ENCODE data around the gene DMAC1.
A peak's percentile ranks its signal among the peaks of the same experiment; 100 is the strongest.

The DMAC1 gene, protein sequence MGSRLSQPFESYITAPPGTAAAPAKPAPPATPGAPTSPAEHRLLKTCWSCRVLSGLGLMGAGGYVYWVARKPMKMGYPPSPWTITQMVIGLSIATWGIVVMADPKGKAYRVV

GRCh38 chr9:7799234-7799943 is at the start of gene DMAC1:
Gene DMAC1, minus strand, starts transcription at chr9:7799778. Its CDS starts 44 bp downstream, at chr9:7799734.
- DNase-seq (ENCODE audit: low spot score) = peak; percentile 87

DNA sequence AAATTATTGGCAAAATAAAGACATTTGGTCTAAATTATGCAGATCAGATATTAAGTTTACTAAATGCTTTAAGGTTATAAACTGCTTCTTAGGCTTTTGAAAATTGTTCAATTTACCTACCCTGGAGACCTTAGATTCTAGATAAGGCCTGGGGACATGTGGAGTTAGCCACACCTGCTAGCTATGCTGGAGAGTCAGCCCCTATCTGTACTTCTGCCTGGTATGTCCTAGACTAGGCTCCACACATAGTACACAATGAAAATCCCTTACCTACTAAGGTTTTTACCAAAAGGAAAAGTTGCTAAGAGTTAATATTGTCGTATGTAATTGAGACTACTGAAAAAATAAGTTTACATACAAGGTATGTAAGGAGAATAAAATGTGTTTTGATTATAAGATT is 49.8 kb upstream of the DMAC1 start:
- DNase-seq (ENCODE audit: low spot score) = no peak

- DNase-seq (ENCODE audit: low spot score) = no peak
These were observed 48.9 kb upstream of the DMAC1 start for GRCh38 chr9:7848498-7848897.

- DNase-seq (ENCODE audit: low spot score) = peak; percentile 47
These were observed 44.7 kb upstream of the DMAC1 start for GRCh38 chr9:7844242-7844641.

DNA sequence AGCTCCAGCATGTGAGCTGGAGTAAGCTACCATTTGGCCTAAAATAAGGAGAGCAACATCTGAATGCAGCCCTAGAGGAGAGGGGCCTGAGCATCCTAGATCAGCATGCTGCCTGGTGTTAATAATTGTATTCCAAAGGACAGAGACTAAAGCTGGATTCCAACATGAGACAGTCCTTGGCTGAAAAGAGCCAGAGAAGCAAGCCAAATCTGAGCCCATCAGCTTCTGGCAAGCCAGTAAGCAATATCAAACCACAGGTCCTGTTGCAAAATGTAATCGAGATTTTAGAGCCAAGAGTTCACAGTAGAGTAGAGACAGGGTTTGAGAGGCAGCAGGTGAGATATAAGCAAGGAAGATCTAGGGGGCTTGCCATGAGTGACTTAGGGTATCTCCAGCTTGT is 42.3 kb upstream of the DMAC1 start:
- no peak for DNase-seq (ENCODE audit: low spot score)

GRCh38 chr9:7834531-7834930 is 35.0 kb upstream of the DMAC1 start:
- no peak for DNase-seq (ENCODE audit: low spot score)

DNA sequence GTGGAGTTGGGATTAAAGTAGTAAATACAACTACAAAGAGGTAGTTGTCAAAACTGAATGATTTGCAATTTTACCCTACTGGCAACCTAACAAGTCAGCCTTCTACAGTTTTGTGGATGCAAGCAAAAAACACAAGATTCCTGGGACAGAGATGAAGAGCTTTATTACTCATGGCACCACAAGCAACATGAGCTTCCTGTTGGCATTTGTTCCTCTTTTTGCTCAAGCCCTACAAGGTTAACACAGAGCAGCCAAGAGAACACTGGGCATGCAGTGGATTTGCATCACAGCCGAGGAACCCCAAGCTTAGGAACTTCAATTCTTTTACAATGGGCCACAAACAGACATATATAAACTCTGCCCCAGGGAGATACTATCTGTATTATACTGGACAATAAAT is 28.8 kb upstream of the DMAC1 start:
- DNase-seq (ENCODE audit: low spot score) = no peak

DNA sequence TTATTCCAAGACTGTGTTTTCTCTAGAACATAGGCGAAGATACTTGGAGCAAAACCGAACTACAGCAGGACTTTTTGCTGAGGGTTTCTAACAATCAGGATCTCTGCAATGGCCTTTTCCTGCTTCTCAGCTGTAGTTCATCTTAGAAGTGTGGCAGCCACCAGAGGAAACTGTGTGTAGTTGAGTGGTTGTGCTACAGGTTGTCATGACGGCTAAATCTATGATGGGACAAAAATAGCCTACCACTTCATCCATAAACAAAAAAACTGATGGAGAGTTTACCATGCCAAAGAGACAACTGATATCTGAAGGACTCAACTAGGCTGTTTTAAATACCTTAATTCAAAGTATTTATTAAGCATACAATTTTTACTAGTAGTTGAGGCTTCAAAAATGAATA is 28.2 kb upstream of the DMAC1 start:
- no peak for DNase-seq (ENCODE audit: low spot score)

- DNase-seq (ENCODE audit: low spot score) = no peak
These were observed 27.5 kb upstream of the DMAC1 start for GRCh38 chr9:7827056-7827455.

GRCh38 chr9:7823651-7824050 is 24.1 kb upstream of the DMAC1 start:
- DNase-seq (ENCODE audit: low spot score) = no peak

- no peak for DNase-seq (ENCODE audit: low spot score)
These were observed 20.4 kb upstream of the DMAC1 start for GRCh38 chr9:7819984-7820383.

DNA sequence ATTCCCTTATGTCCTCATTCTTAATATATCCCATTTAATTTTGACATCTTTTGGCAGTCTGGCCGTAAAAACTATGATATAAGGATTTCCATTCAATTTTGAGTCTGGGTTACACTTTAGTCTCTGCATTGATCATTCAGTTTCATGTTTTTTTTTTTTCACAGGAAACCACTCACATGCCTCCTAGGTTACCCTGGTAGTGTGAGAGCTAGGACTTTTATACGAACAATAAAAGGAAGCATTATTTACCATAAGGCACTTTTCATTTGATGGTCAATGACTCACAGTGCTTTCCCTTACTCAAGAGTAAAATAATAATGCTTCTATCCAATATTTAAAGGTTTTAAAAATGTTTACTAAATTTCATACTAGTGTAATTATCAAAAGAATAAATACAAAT is 16.4 kb upstream of the DMAC1 start:
- no peak for DNase-seq (ENCODE audit: low spot score)

- no peak for DNase-seq (ENCODE audit: low spot score)
These were observed 13.5 kb upstream of the DMAC1 start for GRCh38 chr9:7813030-7813429.

- no peak for DNase-seq (ENCODE audit: low spot score)
These were observed 12.1 kb upstream of the DMAC1 start for GRCh38 chr9:7811677-7812076.

- no peak for DNase-seq (ENCODE audit: low spot score)
These were observed 3.1 kb upstream of the DMAC1 start for GRCh38 chr9:7802666-7803065.

DNA sequence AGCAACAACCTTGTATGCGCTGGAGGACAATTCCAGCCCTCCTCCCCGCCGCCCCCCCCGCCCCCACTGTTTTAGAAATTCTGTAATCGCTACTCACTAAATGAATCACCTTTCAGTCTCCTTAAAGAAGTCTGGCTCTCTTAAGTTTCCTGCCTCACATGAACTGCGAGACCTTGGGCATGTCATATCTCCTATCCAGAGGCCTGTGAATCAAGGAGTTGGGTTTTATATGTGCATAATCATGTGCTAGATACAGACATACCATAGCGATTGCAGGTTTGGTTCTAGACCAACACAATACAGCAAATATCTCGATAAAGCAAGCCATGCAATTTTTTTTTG is 337 bp upstream of the DMAC1 start:
- no peak for DNase-seq (ENCODE audit: low spot score)

GRCh38 chr9:7794196-7794595 is 5.4 kb downstream of the DMAC1 start:
- no peak for DNase-seq (ENCODE audit: low spot score)

DNA sequence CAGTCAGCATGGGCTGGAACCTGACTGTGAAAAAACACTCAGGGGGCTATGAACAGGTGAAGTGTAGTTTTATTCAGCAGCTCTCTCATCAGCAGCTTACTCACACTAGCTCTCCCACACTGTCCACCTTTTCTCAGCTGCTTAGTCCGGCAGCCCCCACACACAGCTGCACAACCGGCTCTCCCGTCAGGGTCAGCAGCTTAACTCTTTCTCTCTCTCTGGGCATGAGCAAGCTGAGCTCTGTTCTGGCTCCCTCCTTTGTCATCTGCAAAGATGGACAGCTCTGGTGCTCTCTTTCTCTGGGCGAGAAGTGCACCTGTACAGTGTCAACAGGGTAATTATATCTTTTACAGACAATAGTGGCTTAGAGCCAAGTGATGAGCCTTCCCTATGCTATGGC is 8.2 kb downstream of the DMAC1 start:
- no peak for DNase-seq (ENCODE audit: low spot score)

DNA sequence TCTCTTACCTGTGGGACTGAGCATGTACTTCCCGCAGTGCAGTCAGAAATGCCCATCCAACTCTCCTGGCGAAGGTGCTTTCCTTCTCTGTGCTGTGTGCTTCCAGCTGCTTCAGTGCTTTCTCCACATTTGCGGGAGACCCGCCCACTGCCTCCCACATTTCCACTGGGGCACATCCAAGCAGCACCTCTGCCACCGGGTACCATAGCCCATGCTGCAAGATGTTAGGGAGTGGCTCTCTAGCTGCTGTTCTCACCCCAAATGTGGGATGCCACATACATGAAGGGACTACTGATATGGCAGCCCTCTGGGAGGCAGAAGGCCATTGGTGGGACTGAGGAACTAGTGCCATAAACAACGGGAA is 8.8 kb downstream of the DMAC1 start:
- no peak for DNase-seq (ENCODE audit: low spot score)

DNA sequence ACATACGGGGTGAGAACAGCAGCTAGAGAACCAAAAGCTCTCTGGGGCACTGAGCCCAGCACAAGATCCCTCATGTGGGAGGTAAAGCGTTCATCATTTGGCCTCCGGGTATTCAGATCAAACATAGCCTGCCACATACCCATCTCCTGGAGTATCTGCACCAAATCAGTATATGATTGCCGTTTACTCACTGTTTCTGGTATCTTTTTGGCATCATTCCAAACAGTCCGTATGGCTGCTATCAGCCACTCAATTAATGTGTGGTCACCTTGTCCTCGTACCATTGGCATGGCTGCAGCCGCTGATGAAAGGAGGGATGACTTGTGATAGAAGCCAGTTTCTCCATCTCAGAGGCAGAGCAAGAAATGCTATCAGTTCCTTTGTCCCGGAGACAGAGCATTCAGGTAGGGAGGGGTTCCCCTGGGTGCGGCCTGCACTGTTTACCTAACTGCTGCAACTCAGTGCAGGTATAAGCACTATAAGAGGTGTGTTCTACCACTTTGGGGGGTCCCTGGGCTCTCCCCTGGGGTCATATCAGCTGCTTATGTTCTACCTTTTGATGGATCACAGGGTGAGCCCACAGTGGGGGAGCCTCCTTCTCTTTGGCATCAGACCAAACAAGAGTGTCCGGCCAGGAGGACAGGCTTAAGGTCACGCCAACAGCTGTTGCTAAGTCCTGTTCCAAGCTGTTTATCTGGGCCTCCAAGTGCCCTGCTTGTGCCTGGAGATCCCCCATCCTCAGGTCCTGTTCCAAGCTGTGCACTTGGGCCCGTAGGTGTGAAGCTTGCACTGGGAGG is 9.4 kb downstream of the DMAC1 start:
- no peak for DNase-seq (ENCODE audit: low spot score)

- DNase-seq (ENCODE audit: low spot score) = peak; percentile 39
These were observed 10.8 kb downstream of the DMAC1 start for GRCh38 chr9:7788772-7789171.

DNA sequence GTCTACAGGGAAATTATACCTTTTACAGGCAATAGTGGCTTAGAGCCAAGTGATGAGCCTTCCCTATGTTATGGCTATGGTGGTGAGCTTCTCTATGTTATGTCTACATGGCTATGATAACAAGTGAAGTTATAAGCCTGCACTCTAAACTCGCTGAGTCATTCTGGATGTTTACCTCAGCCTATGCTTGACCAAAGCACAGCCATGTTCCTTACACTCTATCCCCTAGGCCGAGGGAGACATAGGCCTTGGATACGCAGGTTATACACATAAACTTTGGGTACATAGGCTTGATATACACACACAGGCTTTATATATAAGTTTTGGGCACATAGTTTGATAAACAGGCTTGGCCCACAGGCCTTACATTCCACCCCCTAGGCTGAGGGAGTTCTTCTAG is 13.8 kb downstream of the DMAC1 start:
- DNase-seq (ENCODE audit: low spot score) = no peak

GRCh38 chr9:7784472-7784871 is 15.1 kb downstream of the DMAC1 start:
- no peak for DNase-seq (ENCODE audit: low spot score)

DNA sequence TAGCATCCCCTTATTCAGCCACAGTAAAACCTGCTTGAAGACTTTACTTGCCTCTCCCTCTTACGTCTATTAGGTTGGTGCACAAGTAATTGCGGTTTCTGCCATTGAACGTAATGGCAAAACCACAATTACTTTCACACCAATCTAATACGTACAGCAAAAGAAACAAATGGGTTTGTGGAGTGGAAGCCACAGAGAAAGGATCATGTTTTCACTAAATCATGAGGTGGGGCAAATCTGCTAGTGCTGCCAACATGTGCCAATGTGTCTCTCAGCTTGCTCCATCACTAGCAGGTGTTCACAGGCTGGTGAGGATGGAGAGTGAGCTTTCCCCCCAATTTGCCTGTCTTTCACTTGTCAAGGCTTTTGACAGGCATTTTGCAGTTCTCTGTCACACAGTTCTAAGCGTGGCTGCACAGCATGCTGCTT is 15.9 kb downstream of the DMAC1 start:
- DNase-seq (ENCODE audit: low spot score) = no peak
